ENCODE measurements around the gene LRMDA.

LRMDA gene

GRCh38 chr10:75611172-75611992, 180.0 kb downstream of the LRMDA start:
- no peak for TF ChIP-seq CTCF (IDR thresholded peaks at IDR 0.05; ENCODE audit: low read depth, low read length)
- no peak for DNase-seq (ENCODE audit: extremely low read depth, low read depth)

GRCh38 chr10:75611993-75612372, 180.6 kb downstream of the LRMDA start:
- no peak for DNase-seq (ENCODE audit: extremely low read depth, low read depth)
- TF ChIP-seq CTCF (IDR thresholded peaks at IDR 0.05; ENCODE audit: low read depth, low read length) = no peak

GRCh38 chr10:75612904-75613684, 181.7 kb downstream of the LRMDA start:
- DNase-seq (ENCODE audit: extremely low read depth, low read depth) = no peak
- TF ChIP-seq CTCF (IDR thresholded peaks at IDR 0.05; ENCODE audit: low read depth, low read length) = no peak

- DNase-seq (ENCODE audit: extremely low read depth, low read depth) = no peak
- TF ChIP-seq CTCF (IDR thresholded peaks at IDR 0.05; ENCODE audit: low read depth, low read length) = no peak
These were observed 182.5 kb downstream of the LRMDA start for GRCh38 chr10:75613685-75614504.

GRCh38 chr10:75616076-75616475, 184.7 kb downstream of the LRMDA start:
- DNase-seq (ENCODE audit: extremely low read depth, low read depth) = no peak
- TF ChIP-seq CTCF (IDR thresholded peaks at IDR 0.05; ENCODE audit: low read depth, low read length) = no peak

- DNase-seq (ENCODE audit: extremely low read depth, low read depth) = no peak
- TF ChIP-seq CTCF (IDR thresholded peaks at IDR 0.05; ENCODE audit: low read depth, low read length) = no peak
These were observed 185.6 kb downstream of the LRMDA start for GRCh38 chr10:75616874-75617478.

All from AG09319 (cell line).